RCC 7860 (cell line): ENCODE measurements around the gene TEX13A.

Experiments
- DNase-seq: peaks from one replicate; pipeline ENCODE4 v3.0.0-alpha.2; 2015; ENCODE audit warnings: low spot score
- FAIRE-seq: peaks from 2 replicates; lab custom pipeline; 2012; peaks lifted over from hg19 to GRCh38; lab: Jason Lieb, UNC

The TEX13A gene

GRCh38 chrX:105189093-105189492 is 31.4 kb downstream of the TEX13A start:
- FAIRE-seq = no peak
- DNase-seq = no peak

DNA sequence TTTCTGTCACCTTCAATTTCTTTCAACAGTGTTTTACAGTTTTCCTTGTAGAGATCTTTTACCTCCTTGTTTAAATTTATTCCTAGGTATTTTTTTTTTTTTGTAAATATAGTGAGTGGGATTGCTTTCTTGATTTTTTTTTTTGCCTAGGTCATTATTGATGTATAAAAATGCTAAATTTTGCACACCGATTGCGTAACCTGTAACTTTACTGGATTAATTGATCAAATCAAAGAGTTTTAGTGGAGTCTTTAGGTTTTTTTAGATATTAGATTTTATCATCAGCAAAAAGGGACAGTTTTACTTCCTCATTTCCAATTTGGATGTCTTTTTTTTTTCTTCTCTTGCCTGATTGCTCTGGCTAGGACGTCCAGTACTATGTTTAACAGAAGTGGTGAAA is 40.9 kb downstream of the TEX13A start:
- DNase-seq (no peak), FAIRE-seq (no peak)

DNA sequence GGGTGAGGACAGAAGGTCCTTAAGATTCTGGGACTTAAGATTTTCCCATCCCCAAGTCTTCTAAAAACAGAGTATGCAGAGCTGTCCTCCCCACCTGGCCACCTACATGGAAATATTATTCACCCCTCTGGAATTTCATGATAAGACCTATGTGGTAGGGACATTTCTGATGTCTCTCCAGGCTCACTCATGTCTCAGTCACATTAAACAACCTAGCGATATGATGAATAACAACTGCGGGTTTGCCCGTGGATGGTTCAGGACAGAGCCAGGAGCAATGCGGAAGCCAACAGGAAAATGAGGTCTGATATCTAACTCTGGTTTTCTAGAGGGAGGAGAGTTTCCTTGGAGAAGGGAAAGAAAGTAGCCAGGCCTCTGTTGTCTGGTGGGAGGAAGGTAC is 47.4 kb downstream of the TEX13A start:
- FAIRE-seq (no peak), DNase-seq (peak; percentile 55)
